ENCODE results near the gene RRAD.

The RRAD gene

GRCh38 chr16:66934138-66934838, 9.0 kb upstream of the RRAD start, which contains the start of gene CIAO2B:
TSS of gene CIAO2B (minus strand) at chr16:66934402. CDS start at chr16:66934364, 38 bp downstream.
- peak; percentile 84 for DNase-seq (ENCODE audit: low read depth)

- DNase-seq (ENCODE audit: low read depth), result no peak
These were observed 8.4 kb upstream of the RRAD start for GRCh38 chr16:66933776-66934137.

DNA sequence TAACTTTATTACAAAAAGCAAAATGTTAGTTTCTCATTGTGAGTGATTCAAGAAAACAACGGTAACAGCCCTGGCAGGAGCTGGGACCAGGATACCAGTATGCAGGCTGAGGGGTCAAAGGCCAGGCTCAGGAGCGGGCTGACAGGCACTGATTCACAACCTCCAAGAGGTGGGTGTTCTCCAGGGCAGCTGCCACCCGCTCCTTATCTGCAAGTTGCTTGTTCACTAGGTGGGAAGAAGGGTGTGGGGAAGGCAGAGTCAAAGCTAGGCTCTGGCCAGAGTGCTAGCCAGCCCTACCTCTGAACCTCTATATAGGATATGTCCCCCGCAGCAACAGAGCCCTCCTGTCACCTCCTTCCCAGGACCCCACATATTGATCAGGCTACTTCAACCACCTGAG, 6.7 kb upstream of the RRAD start:
- no peak for DNase-seq (ENCODE audit: low read depth)

- no peak for DNase-seq (ENCODE audit: low read depth)
These were observed 6.3 kb upstream of the RRAD start for GRCh38 chr16:66931665-66932064.

GRCh38 chr16:66930189-66930588, 4.9 kb upstream of the RRAD start:
- peak; percentile 80 for DNase-seq (ENCODE audit: low read depth)

DNA sequence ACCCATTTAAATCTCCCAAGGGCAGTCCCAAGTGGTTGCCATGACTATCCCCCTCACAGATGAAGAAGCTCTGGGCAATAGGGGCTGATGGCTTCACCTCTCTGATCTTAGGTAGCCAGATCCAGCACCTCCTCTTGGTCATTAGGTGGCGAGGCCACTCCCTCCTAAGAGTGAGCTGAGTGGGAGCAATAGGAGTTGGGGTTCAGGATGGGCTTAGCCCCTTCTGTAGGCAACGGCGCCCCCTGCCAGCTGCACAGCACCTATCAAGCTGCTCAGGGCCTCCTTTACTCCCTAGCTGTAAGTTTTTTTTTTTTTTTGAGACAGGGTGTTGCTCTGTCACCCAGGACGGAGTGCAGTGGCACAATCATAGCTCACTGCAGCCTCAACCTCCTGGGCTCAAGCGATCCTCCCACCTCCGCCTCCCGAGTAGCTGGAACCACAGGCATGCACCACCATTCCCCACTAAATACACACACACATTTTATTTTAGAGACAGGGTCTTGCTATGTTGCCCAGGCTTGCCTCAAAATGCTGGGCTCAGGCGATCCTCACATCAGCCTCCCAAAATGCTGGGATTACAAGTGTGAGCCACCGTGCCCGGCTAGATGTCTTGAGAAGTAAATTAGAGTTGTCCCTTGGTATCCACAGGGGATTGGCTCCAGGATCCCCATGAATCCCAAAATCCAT, 3.5 kb upstream of the RRAD start:
- peak; percentile 52 for DNase-seq (ENCODE audit: low read depth)

- DNase-seq (ENCODE audit: low read depth), result no peak
These were observed 2.7 kb upstream of the RRAD start for GRCh38 chr16:66927918-66928649.

GRCh38 chr16:66926961-66927436, 1.7 kb upstream of the RRAD start:
- peak; percentile 92 for DNase-seq (ENCODE audit: low read depth)

GRCh38 chr16:66926171-66926947, 1.0 kb upstream of the RRAD start:
- DNase-seq (ENCODE audit: low read depth), result no peak

- DNase-seq (ENCODE audit: low read depth), result no peak
These were observed 611 bp downstream of the RRAD start for GRCh38 chr16:66924527-66925321.

DNA sequence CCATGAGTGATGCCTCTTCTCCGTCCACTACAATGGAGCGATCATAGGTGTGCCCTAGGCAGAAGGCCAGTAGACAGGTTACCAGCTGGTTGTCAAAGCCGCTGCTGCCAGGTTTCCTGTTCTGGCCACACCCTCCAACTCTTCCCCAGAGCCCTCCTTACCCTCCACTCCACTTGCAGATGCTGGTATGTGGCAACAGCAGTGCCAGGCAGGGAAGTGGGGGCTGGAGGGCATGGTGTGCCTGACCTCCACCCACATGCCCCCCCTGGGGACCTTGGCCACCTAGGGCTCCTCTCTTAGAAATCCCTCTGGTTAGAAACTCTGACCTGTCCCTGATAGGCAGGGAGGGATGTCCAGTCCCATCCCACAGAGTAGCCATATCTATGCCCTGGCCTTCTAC, 1.5 kb downstream of the RRAD start:
- no peak for DNase-seq (ENCODE audit: low read depth)

GRCh38 chr16:66923247-66923731, 2.0 kb downstream of the RRAD start:
- DNase-seq (ENCODE audit: low read depth), result no peak

GRCh38 chr16:66921729-66922450, 3.4 kb downstream of the RRAD start:
- DNase-seq (ENCODE audit: low read depth), result no peak

DNA sequence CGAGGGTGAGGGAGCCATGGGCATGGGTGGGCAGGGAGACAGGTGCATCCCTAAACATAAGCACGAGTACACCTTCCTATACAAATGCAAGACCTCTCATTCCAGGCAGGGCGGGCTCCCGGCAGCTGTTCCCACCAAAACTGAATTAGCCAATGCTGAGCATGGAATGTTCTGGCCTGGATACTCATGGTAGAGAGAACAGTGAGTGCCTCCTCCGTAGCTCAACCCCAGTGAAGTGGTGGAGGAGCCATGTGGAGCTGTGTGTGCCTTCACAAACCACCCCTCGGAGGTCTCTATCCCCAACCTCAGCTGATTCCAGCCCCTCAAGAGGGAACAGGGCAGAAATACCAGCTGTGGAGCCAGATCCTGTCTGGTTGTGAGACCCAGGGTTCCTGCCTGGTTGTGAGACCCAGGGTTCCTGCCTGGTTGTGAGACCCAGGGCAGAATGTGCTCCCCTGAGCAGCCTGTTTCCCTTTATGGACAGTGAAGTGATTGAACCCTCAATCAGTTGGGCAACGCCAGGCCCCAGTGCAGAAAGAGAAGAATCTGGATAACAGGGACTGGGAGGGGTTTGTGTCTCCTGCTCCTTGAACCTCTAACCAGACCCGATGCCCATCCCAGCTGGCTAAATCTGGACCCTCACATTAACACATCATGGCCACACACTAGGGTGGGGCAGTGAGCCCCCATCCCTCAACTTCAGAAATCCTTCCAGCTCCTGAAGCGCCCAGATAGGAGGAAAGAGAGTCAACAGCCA, 4.2 kb downstream of the RRAD start:
- DNase-seq (ENCODE audit: low read depth), result no peak

- DNase-seq (ENCODE audit: low read depth), result no peak
These were observed 5.1 kb downstream of the RRAD start for GRCh38 chr16:66920299-66920590.

DNA sequence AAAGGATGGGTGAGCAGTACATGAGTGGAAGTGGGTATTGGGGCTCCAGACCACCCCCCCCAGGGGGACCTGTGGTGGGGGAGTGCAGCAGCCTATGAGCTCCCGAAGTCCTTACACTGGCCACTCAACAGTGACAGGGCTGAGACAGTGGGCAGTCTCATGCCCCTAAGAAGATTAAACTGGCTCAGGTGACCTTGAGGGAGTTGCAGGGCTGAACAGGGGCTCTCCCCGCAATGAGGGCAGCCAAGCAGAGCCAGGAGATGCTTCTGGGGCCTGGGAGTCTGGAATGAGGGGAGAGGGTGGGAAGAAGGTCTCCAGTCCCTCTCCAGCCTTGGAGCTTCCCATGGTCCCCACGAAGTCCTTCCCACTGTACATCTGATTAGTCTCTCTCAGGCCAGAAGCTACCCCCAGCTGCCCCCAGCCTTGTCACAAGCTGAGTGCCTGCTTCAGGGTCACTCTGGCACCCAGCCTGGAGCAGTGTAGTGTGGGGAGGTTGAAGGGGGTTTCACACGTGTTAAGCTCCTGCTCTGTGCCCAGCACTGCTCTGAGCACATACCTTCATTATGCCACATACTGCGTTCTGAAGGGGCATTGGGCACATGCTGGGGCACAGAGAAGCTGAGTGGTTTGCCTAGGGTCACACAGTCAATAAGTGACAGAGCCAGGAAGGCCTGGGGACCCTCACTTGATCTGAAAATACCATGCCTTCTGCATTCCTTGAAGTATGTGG, 5.6 kb downstream of the RRAD start:
- DNase-seq (ENCODE audit: low read depth), result no peak

DNA sequence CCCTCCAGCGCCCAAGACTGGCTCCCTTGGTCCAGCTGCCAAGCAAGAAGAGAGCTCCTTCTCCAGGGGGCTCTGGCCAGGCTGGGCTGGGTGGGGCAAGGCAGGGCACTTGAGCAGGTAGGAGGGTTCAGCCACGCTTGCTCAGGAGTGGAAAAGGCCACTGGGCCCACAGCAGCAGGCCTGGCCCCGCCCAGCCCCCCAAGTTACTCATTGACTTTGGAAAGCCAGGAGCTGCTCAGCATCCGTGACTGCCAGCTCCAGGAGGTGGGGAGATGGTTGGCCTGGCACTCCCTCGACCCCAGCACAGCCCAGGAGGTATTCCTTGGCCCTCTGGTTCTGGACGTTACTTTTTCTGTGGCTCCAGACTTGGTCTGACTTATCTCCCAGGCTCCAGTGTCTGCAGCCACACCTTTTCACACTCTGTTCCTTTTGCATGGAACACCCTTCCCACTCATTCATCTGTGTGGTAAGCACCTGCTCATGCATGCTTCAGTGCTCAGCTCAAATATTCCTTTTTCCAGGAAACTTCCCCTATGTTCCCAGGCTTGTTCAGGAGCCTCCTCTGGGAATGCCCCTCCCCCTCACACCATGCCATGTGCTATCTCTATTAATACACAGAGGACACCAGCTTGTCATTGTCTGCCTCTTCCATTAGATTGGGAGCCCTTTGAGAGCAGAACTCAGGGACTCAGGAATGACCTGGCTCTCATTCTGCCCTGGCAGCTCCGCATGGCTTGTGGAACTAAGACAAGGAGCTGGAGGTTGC, 6.3 kb downstream of the RRAD start, which contains the start of gene CDH16:
Gene CDH16, minus strand, starts transcription at position 83 of the 766 bp plus-strand sequence. CDS start 820 bp downstream, outside the sequence.
- no peak for DNase-seq (ENCODE audit: low read depth)

DNA sequence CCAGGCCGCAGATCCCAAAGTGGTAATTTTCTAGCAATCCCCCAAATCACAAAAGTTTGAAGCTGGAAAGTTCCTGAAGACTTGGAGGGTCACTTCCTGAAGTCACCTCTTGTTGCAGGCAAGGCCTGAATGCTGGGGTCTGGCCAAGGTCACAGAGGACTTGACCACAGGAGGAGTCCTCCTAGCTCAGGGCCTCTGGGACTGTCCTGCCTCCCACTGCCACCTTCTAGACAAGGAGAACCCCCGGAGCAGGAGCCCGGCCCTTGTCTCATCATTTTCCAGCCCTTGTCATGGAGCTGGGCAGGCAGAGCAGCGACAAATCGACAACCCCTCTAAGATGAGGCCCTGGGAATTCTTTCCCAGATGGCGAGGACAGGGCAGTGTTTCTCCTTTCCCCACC, 7.0 kb downstream of the RRAD start:
- DNase-seq (ENCODE audit: low read depth), result no peak

Data from iris pigment epithelial cell (primary cell).